WI38 (cell line): ENCODE results near the gene ACADL.
A peak's percentile ranks its signal among the peaks of the same experiment; 100 is the strongest.

Experiments used
- H3K4me3 ChIP-seq: 2 replicates; pipeline ENCODE4 v1.5.1; 2011; ENCODE audit warnings: low read depth, mild to moderate bottlenecking, control low read depth, low read length
- CTCF ChIP-seq: IDR thresholded peaks from 2 replicates; pipeline ENCODE4 v1.5.1; 2012; ENCODE audit warnings: low read depth, mild to moderate bottlenecking, control low read depth, low read length

ACADL gene

GRCh38 chr2:210224941-210225672, at the start of gene ACADL:
Gene ACADL (minus strand): TSS chr2:210225447. CDS start chr2:210225263, 184 bp downstream.
- H3K4me3 ChIP-seq, result peak within 1 kb of the TSS; percentile 52
- TF ChIP-seq CTCF, result no peak

DNA sequence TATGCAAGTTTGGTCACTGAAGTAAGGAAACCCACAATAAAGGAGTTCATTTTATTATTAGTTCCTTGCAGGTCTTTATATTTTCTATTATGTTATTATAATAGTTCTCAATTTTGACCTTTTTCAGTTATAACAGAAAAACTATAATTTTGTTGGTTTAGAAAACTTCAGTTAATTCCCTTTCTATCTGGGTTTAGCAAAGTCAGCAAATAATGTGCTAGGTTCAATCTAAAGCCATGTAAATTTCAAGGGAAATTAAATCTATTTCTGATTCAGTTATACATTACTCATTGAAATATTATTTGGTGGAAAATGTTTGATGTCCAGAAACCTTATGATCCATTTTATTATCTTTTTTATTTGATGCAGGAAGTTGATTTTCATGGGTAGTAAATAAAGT, 46.1 kb upstream of the ACADL start:
- no peak overlapping the region for H3K4me3 ChIP-seq
- TF ChIP-seq CTCF, result no peak

DNA sequence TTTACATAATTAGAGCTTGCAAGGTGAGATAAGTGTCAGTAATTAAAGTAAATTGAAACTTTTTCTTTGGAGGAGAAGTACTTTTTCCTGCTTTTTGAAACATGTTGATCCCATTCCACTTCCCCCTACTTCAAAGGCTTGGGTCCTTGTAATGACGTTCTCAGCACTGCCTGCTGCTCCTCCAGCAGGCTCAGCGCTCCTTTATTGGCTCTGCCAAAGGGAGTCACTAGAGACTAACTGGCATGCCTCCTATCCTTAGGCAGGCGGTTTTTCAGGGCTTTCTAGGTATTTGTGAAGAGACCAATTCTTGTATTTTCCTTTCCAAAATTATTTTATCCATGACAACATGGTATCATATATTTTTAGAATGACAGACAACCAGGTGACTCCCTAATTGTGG, 43.9 kb upstream of the ACADL start:
- no peak overlapping the region for H3K4me3 ChIP-seq
- no peak for TF ChIP-seq CTCF

DNA sequence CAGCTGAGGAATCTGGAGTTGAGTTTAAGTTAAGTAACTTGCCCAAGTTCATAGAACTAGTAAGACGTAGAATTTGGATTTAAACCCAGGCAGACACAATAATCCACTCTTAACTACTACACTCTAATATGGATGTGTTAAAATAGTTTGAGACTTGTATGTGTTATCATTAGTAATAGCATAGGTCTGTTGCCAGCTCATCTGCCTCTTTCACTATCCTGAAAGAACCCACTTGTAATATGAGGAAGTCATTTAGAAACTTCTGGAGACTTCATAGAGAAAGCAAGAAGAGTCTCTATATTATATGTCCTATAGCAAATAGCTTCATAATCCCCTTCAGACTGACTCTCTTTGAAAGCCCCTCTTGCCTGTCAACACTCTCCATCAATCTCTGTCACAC, 43.0 kb upstream of the ACADL start:
- no peak for TF ChIP-seq CTCF
- H3K4me3 ChIP-seq, result no peak overlapping the region

- H3K4me3 ChIP-seq, result no peak overlapping the region
- TF ChIP-seq CTCF, result no peak
Observed at GRCh38 chr2:210267698-210268097, 42.5 kb upstream of the ACADL start.

GRCh38 chr2:210264282-210264681, 39.0 kb upstream of the ACADL start:
- no peak for TF ChIP-seq CTCF
- no peak overlapping the region for H3K4me3 ChIP-seq

DNA sequence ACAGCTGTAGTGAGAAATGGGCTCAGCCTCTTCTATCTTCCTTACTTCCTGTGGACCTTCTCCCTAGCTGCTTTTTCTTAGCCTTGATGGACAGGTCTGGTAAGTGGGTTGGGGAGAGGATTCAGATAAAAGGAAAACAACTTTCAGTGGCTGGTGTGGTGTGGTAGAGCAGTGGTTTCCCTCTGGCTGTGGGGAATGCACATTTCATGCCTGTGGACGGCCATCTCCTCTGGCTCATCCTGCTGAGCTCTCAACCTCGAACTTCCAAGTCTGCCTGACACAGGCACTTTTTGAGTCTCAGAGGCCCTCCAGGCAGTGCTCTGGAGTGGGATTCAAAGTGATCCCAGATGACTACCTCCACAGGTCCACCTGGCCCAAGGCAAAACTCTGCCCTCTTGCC, 38.6 kb upstream of the ACADL start:
- TF ChIP-seq CTCF, result no peak
- no peak overlapping the region for H3K4me3 ChIP-seq
